NCI-H524 treated with DMSO at 0.1 percent for 48 hours (cell line): ENCODE data around the gene FAM187B.
"Not testable (repeated sequence)": the region's sequence is repeated elsewhere in the genome, so short reads cannot be mapped to it uniquely, and the experiment has no call there.

Experiments used
- DNase-seq: peaks from one replicate; lab custom pipeline; 2025; lab: John Stamatoyannopoulos, UW

Gene FAM187B

GRCh38 chr19:35213663-35214632 is 14.6 kb downstream of the FAM187B start:
- peak; percentile 12 for DNase-seq

GRCh38 chr19:35212241-35212640 is 16.3 kb downstream of the FAM187B start:
- DNase-seq = no peak

GRCh38 chr19:35211545-35212230 is 16.9 kb downstream of the FAM187B start:
- no peak for DNase-seq

DNA sequence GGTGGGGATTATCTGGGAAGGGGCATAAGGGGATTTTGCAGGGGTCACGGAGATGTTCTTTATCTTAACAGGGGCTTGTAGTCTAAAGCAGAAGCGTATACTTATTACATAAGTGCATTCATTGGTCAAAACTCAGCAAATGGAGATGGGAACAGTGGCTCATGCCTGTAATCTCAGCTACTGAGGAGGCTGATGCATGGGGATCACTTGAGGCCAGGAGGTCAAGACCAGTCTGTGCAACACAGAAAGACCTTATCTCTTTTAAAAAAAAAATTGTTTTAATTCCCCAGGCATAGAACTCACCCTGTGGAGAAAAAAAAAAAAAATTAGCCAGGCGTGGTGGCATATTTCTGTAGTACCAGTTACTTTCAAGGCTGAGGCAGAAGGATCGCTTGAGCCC is 18.9 kb downstream of the FAM187B start:
- DNase-seq = no peak

DNA sequence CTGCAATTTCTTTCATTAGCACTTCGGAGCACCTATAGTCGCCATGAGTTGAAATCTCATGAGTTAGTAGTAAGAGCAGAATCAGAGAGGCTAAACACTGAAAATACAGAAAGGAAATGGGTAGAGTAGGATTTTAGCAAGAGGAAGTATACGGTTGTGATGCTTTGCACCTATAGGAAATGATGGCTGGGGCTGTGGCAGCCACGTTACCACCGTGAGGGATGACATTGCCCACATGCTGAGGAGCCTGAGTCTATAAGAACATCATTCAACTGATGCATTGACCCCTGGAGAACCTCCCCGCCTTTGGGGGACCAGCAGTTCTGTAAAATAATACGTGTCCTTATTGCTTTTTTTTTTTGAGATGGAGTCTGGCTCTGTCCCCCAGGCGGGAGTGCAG is 20.4 kb downstream of the FAM187B start:
- DNase-seq = no peak

- DNase-seq = no peak
Observed at GRCh38 chr19:35207391-35207871, 21.1 kb downstream of the FAM187B start.

GRCh38 chr19:35206855-35207254 is 21.7 kb downstream of the FAM187B start:
- DNase-seq = no peak

GRCh38 chr19:35206379-35206778 is 22.2 kb downstream of the FAM187B start:
- DNase-seq = no peak

GRCh38 chr19:35205733-35206323 is 22.7 kb downstream of the FAM187B start:
- no peak for DNase-seq

GRCh38 chr19:35204799-35205732 is 23.5 kb downstream of the FAM187B start:
- no peak for DNase-seq

DNA sequence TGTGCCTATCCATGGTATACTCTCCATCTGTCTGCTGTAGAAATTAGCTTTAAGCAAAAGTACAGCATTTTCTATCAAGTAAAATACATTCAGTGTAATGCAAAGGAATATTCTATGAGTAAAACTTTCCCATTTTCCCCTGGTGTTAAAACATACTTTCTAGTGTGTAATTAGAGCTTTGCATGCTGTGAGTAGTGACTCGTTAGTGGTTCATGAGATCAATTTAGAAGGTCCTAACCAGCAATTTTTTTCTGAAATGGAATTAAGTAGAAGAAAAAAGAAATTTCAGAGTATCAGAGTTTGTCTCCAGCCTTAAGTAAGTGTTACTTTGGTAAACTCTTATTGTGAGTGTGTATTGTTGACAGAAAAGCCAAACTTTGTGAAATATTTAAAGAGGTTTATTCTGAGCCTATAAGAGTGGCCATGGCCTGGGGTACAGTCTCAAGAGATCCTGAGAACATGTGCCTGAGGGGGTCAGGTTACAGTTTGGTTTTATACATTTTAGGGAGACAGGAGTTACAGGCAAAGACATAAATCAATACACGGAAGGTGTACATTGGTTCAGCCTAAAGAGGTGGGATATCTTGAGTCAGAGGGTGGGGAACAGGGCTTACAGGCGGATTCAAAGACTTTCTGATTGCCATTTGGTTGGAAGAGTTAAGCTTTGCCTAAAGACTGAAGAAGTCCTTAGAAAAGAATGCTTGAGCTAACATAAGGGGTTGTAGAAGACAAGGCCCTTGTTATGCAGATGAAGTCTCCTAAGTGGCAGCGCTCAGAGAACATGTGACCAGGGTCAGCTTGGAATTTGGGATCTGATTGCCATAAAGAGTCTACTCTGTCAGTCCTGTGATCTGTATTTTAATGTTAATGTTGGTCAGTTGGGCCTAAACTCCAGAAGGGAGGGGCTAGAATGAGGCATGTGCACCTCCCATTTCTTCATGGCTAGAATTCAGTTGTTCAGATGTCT is 25.5 kb downstream of the FAM187B start:
- no peak for DNase-seq

GRCh38 chr19:35199481-35199880 is 29.1 kb downstream of the FAM187B start:
- no peak for DNase-seq

GRCh38 chr19:35196861-35197260 is 31.7 kb downstream of the FAM187B start:
- not testable (repeated sequence) for DNase-seq

GRCh38 chr19:35195830-35196229 is 32.7 kb downstream of the FAM187B start:
- no peak for DNase-seq

- DNase-seq = no peak
Observed at GRCh38 chr19:35194012-35194984, 34.2 kb downstream of the FAM187B start.

- no peak for DNase-seq
Observed at GRCh38 chr19:35184884-35185283, 43.7 kb downstream of the FAM187B start.

GRCh38 chr19:35184267-35184666 is 44.3 kb downstream of the FAM187B start:
- DNase-seq = no peak

DNA sequence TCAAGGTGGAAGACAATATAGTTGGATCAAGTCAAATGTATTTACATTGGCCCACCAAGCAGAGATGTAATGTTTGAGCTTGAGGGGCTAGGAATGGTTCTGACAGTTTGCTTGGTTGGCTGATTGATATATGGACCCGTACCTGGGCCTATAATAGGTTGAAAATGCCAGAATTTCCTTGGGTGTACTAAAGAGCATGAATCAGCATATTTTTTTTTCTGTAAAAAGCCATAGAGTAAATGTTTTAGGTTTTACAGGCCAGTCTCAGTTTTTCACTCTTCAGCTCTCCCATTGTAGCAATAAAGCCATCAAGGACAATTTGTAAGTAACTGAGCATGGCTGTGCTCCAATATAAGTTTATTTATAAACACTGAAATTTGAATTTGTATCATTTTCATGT is 47.2 kb downstream of the FAM187B start:
- DNase-seq = no peak

DNA sequence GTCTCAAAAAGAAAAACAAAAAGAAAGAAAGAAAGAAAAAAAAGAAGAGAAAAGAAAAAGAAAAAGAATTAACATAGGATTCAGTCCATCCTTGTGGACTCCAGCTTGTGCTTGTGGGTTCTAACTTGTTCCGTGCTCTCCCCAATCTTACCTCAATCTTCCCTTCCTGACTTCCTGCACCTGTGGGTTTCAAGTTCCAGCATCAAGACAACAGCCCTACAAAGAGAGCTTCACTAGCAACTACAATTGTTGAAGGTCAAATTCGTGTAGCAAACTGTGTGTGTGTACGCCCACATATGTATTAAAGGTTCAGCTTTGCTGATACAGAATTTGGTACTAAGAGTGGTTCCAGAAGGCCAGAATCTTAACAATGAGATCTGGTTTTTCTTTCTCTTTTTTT is 48.7 kb downstream of the FAM187B start:
- DNase-seq = no peak
